Measurements from ENCODE around the gene FBXW8. TPM values are rescaled to one million over a fixed set of nuclear protein-coding genes. Genes with fewer than 3 reads are reported as not detected.

FBXW8 gene
- total RNA-seq, 4 donors from 2014 or later: 7.4 to 15.4 (median 10.2) TPM

GRCh38 chr12:116977465-116978380 lies 67.0 kb downstream of the FBXW8 start:
- intact Hi-C loops (cut with DNase I): no loop called here
- no peaks in the 10 kb centered on the region for H3K27me3 ChIP-seq
- no peaks in the 10 kb centered on the region for H3K9me3 ChIP-seq
- peaks cover 0 to 23% (median 6%) of the 10 kb centered on the region in 3 donors for H3K36me3 ChIP-seq
- no peaks in the 10 kb centered on the region for H3K4me1 ChIP-seq
- H3K27ac ChIP-seq: no peak overlapping the region
- no peak for DNase-seq
- 77 to 88% methylated on average over 13 of the region's 13 CpGs for WGBS, 2 donors
- H3K4me3 ChIP-seq: no peak overlapping the region
- TF ChIP-seq POLR2A (IDR thresholded peaks at IDR 0.05) (no peak), CTCF (IDR thresholded peaks at IDR 0.05) (no peak)

- 82 to 83% methylated on average over 7 of the region's 7 CpGs for WGBS, 2 donors
- peaks cover 0 to 11% (median 3%) of the 10 kb centered on the region in 3 donors for H3K36me3 ChIP-seq
- H3K27me3 ChIP-seq: no peaks in the 10 kb centered on the region
- intact Hi-C loops (cut with DNase I): no loop called here
- TF ChIP-seq CTCF (IDR thresholded peaks at IDR 0.05) (no peak), POLR2A (IDR thresholded peaks at IDR 0.05) (no peak)
- no peak for DNase-seq
- no peaks in the 10 kb centered on the region for H3K4me1 ChIP-seq
- H3K9me3 ChIP-seq: no peaks in the 10 kb centered on the region
- H3K4me3 ChIP-seq: no peak overlapping the region
- no peak overlapping the region for H3K27ac ChIP-seq
These were observed 68.2 kb downstream of the FBXW8 start for GRCh38 chr12:116978791-116979508.

GRCh38 chr12:116980083-116980482 lies 69.3 kb downstream of the FBXW8 start:
- DNase-seq: no peak
- H3K27me3 ChIP-seq: no peaks in the 10 kb centered on the region
- no peak overlapping the region for H3K4me3 ChIP-seq
- H3K27ac ChIP-seq: no peak overlapping the region
- intact Hi-C loops (cut with DNase I): no loop called here
- H3K9me3 ChIP-seq: no peaks in the 10 kb centered on the region
- no peaks in the 10 kb centered on the region for H3K4me1 ChIP-seq
- peaks cover 0 to 6% (median 0%) of the 10 kb centered on the region in 3 donors for H3K36me3 ChIP-seq
- WGBS, 2 donors: 77 to 87% methylated on average over 1 of the region's 1 CpG
- TF ChIP-seq CTCF (IDR thresholded peaks at IDR 0.05): no peak
- no peak for TF ChIP-seq POLR2A (IDR thresholded peaks at IDR 0.05)

- Histone ChIP-seq H3K9me3 (no peaks in the 10 kb centered on the region), H3K27ac (peak overlapping the region in 2 of 4 donors; percentile 12 to 51), H3K4me3 (peak overlapping the region in 1 of 4 donors; percentile 22), H3K36me3 (no peaks in the 10 kb centered on the region), H3K27me3 (no peaks in the 10 kb centered on the region), H3K4me1 (no peaks in the 10 kb centered on the region)
- TF ChIP-seq POLR2A (IDR thresholded peaks at IDR 0.05) (no peak), CTCF (IDR thresholded peaks at IDR 0.05) (no peak)
- WGBS, 2 donors: 58 to 86% methylated on average over 10 of the region's 10 CpGs
- intact Hi-C loops (cut with DNase I): no loop called here
- DNase-seq: no peak
These were observed 72.2 kb downstream of the FBXW8 start for GRCh38 chr12:116982791-116983411.

All from esophagus squamous epithelium (tissue), 5 donors.